ENCODE data around the gene LAMA4. TPM values are rescaled to one million over a fixed set of nuclear protein-coding genes. Genes with fewer than 3 reads are reported as not detected.

The LAMA4 gene
- total RNA-seq, 1 experiment from 2014 or later: 1.1 TPM

DNA sequence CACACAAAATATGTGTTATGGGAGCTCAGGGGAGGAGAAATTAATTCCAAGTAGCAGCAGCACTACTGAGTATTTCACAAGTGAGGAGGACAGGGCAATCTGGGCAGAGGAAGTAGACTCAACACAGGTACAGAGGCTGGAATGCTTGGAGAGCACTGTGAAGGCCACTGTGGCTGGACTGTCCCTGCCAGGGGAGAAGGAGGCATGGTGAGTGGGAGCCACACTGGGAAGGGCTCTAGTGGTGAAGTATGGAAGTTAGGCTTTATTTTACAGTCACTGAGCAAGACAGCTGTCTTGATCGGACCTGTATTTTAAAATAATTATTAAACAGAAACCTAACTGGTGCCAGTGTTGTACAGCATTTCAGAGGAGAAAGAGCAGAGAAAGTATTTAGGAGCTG lies 138.1 kb downstream of the LAMA4 start:
- H2BK20ac ChIP-seq (ENCODE audit: low read depth, low read length, poor library complexity, severe bottlenecking): no peak overlapping the region
- H2BK120ac ChIP-seq (ENCODE audit: low read depth, low read length, poor library complexity, severe bottlenecking): no peak overlapping the region
- no peak overlapping the region for H2AFZ ChIP-seq (ENCODE audit: low read length)
- H3K4me1 Mint-ChIP-seq: no peaks in the 10 kb centered on the region
- peak overlapping the region; percentile 23 for H3K27ac ChIP-seq (ENCODE audit: insufficient read length, low read depth, low read length)
- H4K8ac ChIP-seq (replicated peaks; ENCODE audit: insufficient read length, low read depth, low read length): no peak overlapping the region
- H3K9me3 Mint-ChIP-seq: no peaks in the 10 kb centered on the region
- H3K4me2 ChIP-seq (ENCODE audit: insufficient read depth, insufficient read length, low read length): no peak overlapping the region
- WGBS (ENCODE audit: extremely low coverage, insufficient read length, low lambda C conversion rate): no CpG with 5 or more reads among the region's 1 CpG
- H3K27me3 ChIP-seq (ENCODE audit: insufficient read depth, low read length): no peaks in the 10 kb centered on the region
- H3K9me3 ChIP-seq (ENCODE audit: control insufficient read depth, low read depth, low read length): no peaks in the 10 kb centered on the region
- no peaks in the 10 kb centered on the region for H3K79me1 ChIP-seq (ENCODE audit: insufficient read depth, low read depth, low read length, poor library complexity, severe bottlenecking)
- no peak overlapping the region for H3T11ph ChIP-seq (ENCODE audit: low read length)
- no peak overlapping the region for H3K18ac ChIP-seq (ENCODE audit: insufficient read length, low read depth, low read length)
- no peak overlapping the region for H2BK12ac ChIP-seq (ENCODE audit: insufficient read length, low read depth, low read length)
- no peak overlapping the region for H3K14ac ChIP-seq (ENCODE audit: insufficient read depth, low read length)
- H3K9ac ChIP-seq (ENCODE audit: extremely low read depth, insufficient read length, low read length): no peak overlapping the region
- no peak overlapping the region for H3K23ac ChIP-seq (ENCODE audit: insufficient read length, low read depth, low read length)
- no peaks in the 10 kb centered on the region for H3K4me1 ChIP-seq (ENCODE audit: insufficient read depth, low read length)
- H3K27me3 Mint-ChIP-seq (ENCODE audit: low read depth): no peaks in the 10 kb centered on the region
- DNase-seq: no peak
- H4K91ac ChIP-seq (ENCODE audit: insufficient read length, low read depth, low read length): no peak overlapping the region
- peak overlapping the region; percentile 83 for H4K5ac ChIP-seq (ENCODE audit: insufficient read length, low read depth, low read length)
- H3K4ac ChIP-seq (ENCODE audit: low read depth, low read length): no peak overlapping the region
- no peak overlapping the region for H2BK15ac ChIP-seq (ENCODE audit: low read depth, low read length)
- H3K79me2 ChIP-seq (ENCODE audit: insufficient read depth, low read length): no peaks in the 10 kb centered on the region
- no peaks in the 10 kb centered on the region for H4K20me1 ChIP-seq (ENCODE audit: control insufficient read depth, insufficient read depth, insufficient read length)
- H3K36me3 Mint-ChIP-seq (ENCODE audit: insufficient read depth in 1 of 3, low read depth in 3 of 3): no peaks in the 10 kb centered on the region
- H3K4me3 Mint-ChIP-seq: no peak overlapping the region
- no peak overlapping the region for H3K56ac ChIP-seq (ENCODE audit: insufficient read length, low read depth, low read length)
- H3K27ac Mint-ChIP-seq: peak overlapping the region in 1 of 3 experiments; percentile 50; a peak in 1 of 7 replicates
- H3K23me2 ChIP-seq (ENCODE audit: insufficient read length, low read depth, low read length, poor library complexity, severe bottlenecking): no peaks in the 10 kb centered on the region
- H2AK5ac ChIP-seq (ENCODE audit: insufficient read length, low read length): no peak overlapping the region
- no peak overlapping the region for H2BK5ac ChIP-seq (ENCODE audit: insufficient read length, low read length)
- TF ChIP-seq, protein P1, sequence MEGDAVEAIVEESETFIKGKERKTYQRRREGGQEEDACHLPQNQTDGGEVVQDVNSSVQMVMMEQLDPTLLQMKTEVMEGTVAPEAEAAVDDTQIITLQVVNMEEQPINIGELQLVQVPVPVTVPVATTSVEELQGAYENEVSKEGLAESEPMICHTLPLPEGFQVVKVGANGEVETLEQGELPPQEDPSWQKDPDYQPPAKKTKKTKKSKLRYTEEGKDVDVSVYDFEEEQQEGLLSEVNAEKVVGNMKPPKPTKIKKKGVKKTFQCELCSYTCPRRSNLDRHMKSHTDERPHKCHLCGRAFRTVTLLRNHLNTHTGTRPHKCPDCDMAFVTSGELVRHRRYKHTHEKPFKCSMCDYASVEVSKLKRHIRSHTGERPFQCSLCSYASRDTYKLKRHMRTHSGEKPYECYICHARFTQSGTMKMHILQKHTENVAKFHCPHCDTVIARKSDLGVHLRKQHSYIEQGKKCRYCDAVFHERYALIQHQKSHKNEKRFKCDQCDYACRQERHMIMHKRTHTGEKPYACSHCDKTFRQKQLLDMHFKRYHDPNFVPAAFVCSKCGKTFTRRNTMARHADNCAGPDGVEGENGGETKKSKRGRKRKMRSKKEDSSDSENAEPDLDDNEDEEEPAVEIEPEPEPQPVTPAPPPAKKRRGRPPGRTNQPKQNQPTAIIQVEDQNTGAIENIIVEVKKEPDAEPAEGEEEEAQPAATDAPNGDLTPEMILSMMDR (conservative IDR thresholded peaks at IDR 0.05): peak; percentile 38; the same call in 1 of the 3 replicates
